Measurements from ENCODE around the gene PPP1R3F.
"Not testable (repeated sequence)": the region's sequence is repeated elsewhere in the genome, so short reads cannot be mapped to it uniquely, and the experiment has no call there.

The PPP1R3F gene

GRCh38 chrX:49322266-49322665 is 52.7 kb downstream of the PPP1R3F start:
- DNase-seq = not testable (repeated sequence)

- DNase-seq = not testable (repeated sequence)
These were observed 54.1 kb downstream of the PPP1R3F start for GRCh38 chrX:49323735-49324134.

GRCh38 chrX:49330421-49330820 is 60.8 kb downstream of the PPP1R3F start:
- not testable (repeated sequence) for DNase-seq

- DNase-seq = not testable (repeated sequence)
These were observed 61.7 kb downstream of the PPP1R3F start, which contains the start of gene GAGE13 for GRCh38 chrX:49331282-49331681. Gene GAGE13 (plus strand): TSS chrX:49331582. CDS start chrX:49332738, 1,156 bp downstream.

- DNase-seq = not testable (repeated sequence)
These were observed 62.2 kb downstream of the PPP1R3F start for GRCh38 chrX:49331841-49332240.

All from fibroblast of upper back skin (primary cell).